H9 (cell line): ENCODE measurements around the gene FAM162A. TPM values are rescaled to one million over a fixed set of nuclear protein-coding genes. Genes with fewer than 3 reads are reported as not detected.

Source experiments
- DNase-seq: peaks from one replicate; pipeline ENCODE4 v3.0.0-alpha.2; 2017
- H2AFZ ChIP-seq: one replicate; pipeline ENCODE4 v1.6.1; 2013; ENCODE audit warnings: mild to moderate bottlenecking, low read length, control low read depth, moderate library complexity
- H2AK5ac ChIP-seq: 2 replicates; pipeline ENCODE4 v1.6.1; 2013; ENCODE audit warnings: low read length, control low read depth, mixed read lengths; ENCODE audit not compliant: insufficient read length
- H2BK120ac ChIP-seq: one replicate; pipeline ENCODE4 v1.6.1; 2013; ENCODE audit warnings: low read depth, mild to moderate bottlenecking, low read length, control low read depth, inconsistent platforms; ENCODE audit not compliant: poor library complexity, severe bottlenecking
- H2BK12ac ChIP-seq: 2 replicates; pipeline ENCODE4 v1.6.1; 2013; ENCODE audit warnings: low read length, control low read depth, mixed read lengths, low read depth; ENCODE audit not compliant: insufficient read length
- H2BK15ac ChIP-seq: 2 replicates; pipeline ENCODE4 v1.6.1; 2013; ENCODE audit warnings: low read depth, low read length, control low read depth
- H2BK20ac ChIP-seq: one replicate; pipeline ENCODE4 v1.6.1; 2013; ENCODE audit warnings: low read depth, mild to moderate bottlenecking, low read length, control low read depth, inconsistent platforms; ENCODE audit not compliant: poor library complexity, severe bottlenecking
- H2BK5ac ChIP-seq: 2 replicates; pipeline ENCODE4 v1.6.1; 2013; ENCODE audit warnings: low read length, control low read depth, mixed read lengths; ENCODE audit not compliant: insufficient read length
- H3K14ac ChIP-seq: 2 replicates; pipeline ENCODE4 v1.6.1; 2013; ENCODE audit warnings: low read length, control low read depth; ENCODE audit not compliant: insufficient read depth
- H3K18ac ChIP-seq: 2 replicates; pipeline ENCODE4 v1.6.1; 2013; ENCODE audit warnings: low read depth, mild to moderate bottlenecking, mixed read lengths, low read length, control low read depth; ENCODE audit not compliant: insufficient read length
- H3K23ac ChIP-seq: 2 replicates; pipeline ENCODE4 v1.6.1; 2013; ENCODE audit warnings: low read length, control low read depth, mixed read lengths, low read depth; ENCODE audit not compliant: insufficient read length
- H3K23me2 ChIP-seq: 2 replicates; pipeline ENCODE4 v1.6.1; 2013; ENCODE audit warnings: low read depth, mild to moderate bottlenecking, mixed read lengths, low read length, control low read depth; ENCODE audit not compliant: insufficient read length, poor library complexity, severe bottlenecking
- H3K27ac ChIP-seq: 2 replicates; pipeline ENCODE4 v1.5.1; 2013; ENCODE audit warnings: low read length, control low read depth, mixed read lengths, low read depth; ENCODE audit not compliant: insufficient read length
- H3K27me3 ChIP-seq: 2 replicates; pipeline ENCODE4 v1.6.1; 2013; ENCODE audit warnings: low read length, control low read depth, inconsistent platforms; ENCODE audit not compliant: insufficient read depth
- H3K4ac ChIP-seq: 2 replicates; pipeline ENCODE4 v1.6.1; 2013; ENCODE audit warnings: low read depth, mild to moderate bottlenecking, control low read depth, inconsistent platforms, low read length, moderate library complexity
- H3K4me1 ChIP-seq: 2 replicates; pipeline ENCODE4 v1.6.1; 2013; ENCODE audit warnings: low read length, control low read depth, inconsistent platforms; ENCODE audit not compliant: insufficient read depth
- H3K4me2 ChIP-seq: 2 replicates; pipeline ENCODE4 v1.6.1; 2013; ENCODE audit warnings: low read length, control low read depth, mixed read lengths; ENCODE audit not compliant: insufficient read length, insufficient read depth
- H3K56ac ChIP-seq: 2 replicates; pipeline ENCODE4 v1.6.1; 2013; ENCODE audit warnings: low read depth, mild to moderate bottlenecking, mixed read lengths, low read length, control low read depth; ENCODE audit not compliant: insufficient read length
- H3K79me1 ChIP-seq: 2 replicates; pipeline ENCODE4 v1.6.1; 2013; ENCODE audit warnings: low read depth, mild to moderate bottlenecking, moderate library complexity, low read length, control low read depth, inconsistent platforms; ENCODE audit not compliant: insufficient read depth, poor library complexity, severe bottlenecking
- H3K79me2 ChIP-seq: 2 replicates; pipeline ENCODE4 v1.6.1; 2013; ENCODE audit warnings: low read length, control low read depth, inconsistent platforms; ENCODE audit not compliant: insufficient read depth
- H3K9ac ChIP-seq: 2 replicates; pipeline ENCODE4 v1.6.1; 2013; ENCODE audit warnings: low read length, control low read depth, mixed read lengths; ENCODE audit not compliant: insufficient read length; ENCODE audit errors: extremely low read depth
- H3K9me3 ChIP-seq: one replicate; pipeline ENCODE4 v1.6.1; 2013; ENCODE audit warnings: low read depth, low read length, inconsistent platforms; ENCODE audit not compliant: control insufficient read depth
- H3T11ph ChIP-seq: one replicate; pipeline ENCODE4 v1.6.1; 2013; ENCODE audit warnings: mild to moderate bottlenecking, low read length, control low read depth, inconsistent platforms
- H4K20me1 ChIP-seq: one replicate; pipeline ENCODE4 v1.6.1; 2013; ENCODE audit not compliant: control insufficient read depth, insufficient read length, insufficient read depth
- H4K5ac ChIP-seq: 2 replicates; pipeline ENCODE4 v1.6.1; 2013; ENCODE audit warnings: low read depth, mild to moderate bottlenecking, mixed read lengths, low read length, control low read depth; ENCODE audit not compliant: insufficient read length
- H4K8ac ChIP-seq: replicated peaks from 2 replicates; pipeline ENCODE4 v1.6.1; 2013; ENCODE audit warnings: low read length, control low read depth, mixed read lengths, low read depth; ENCODE audit not compliant: insufficient read length
- H4K91ac ChIP-seq: 2 replicates; pipeline ENCODE4 v1.6.1; 2013; ENCODE audit warnings: low read depth, mild to moderate bottlenecking, moderate library complexity, mixed read lengths, low read length, control low read depth; ENCODE audit not compliant: insufficient read length
- H3K27ac Mint-ChIP-seq, 3 experiments: 2 replicates in 2 of 3; 3 replicates in 1 of 3; pipeline ENCODE4 v1.8.0; 2020 to 2021; ENCODE audit warnings: mixed read lengths in 3 of 3, mild to moderate bottlenecking in 1 of 3, moderate library complexity in 1 of 3
- H3K27me3 Mint-ChIP-seq: 2 replicates; pipeline ENCODE4 v1.8.0; 2021; ENCODE audit warnings: low read depth, mild to moderate bottlenecking, moderate library complexity, mixed read lengths
- H3K36me3 Mint-ChIP-seq, 3 experiments: 2 replicates in 2 of 3; 3 replicates in 1 of 3; pipeline ENCODE4 v1.8.0; 2020 to 2021; ENCODE audit warnings: low read depth in 3 of 3, mixed read lengths in 3 of 3; ENCODE audit not compliant: insufficient read depth in 1 of 3
- H3K4me1 Mint-ChIP-seq, 2 experiments: 2 replicates each; pipeline ENCODE4 v1.8.0; 2020; ENCODE audit warnings: mixed read lengths in 2 of 2
- H3K4me3 Mint-ChIP-seq, 2 experiments: 2 replicates in 1 of 2; 3 replicates in 1 of 2; pipeline ENCODE4 v1.8.0; 2020 to 2021; ENCODE audit warnings: mild to moderate bottlenecking in 2 of 2, mixed read lengths in 2 of 2, moderate library complexity in 1 of 2
- H3K9me3 Mint-ChIP-seq, 2 experiments: 2 replicates in 1 of 2; 3 replicates in 1 of 2; pipeline ENCODE4 v1.8.0; 2020; ENCODE audit warnings: mild to moderate bottlenecking in 2 of 2, mixed read lengths in 2 of 2, moderate library complexity in 1 of 2
- CTCF ChIP-seq: fragments of 200-600 bp; sonication (generic); conservative IDR thresholded peaks from 3 replicates; pipeline ENCODE4 v1.8.0; 2021; ENCODE audit warnings: antibody characterized with exemption, mild to moderate bottlenecking
- total RNA-seq: library from RNA; stranded (reverse); gene quantifications from 2 replicates; pipeline ENCODE4 v1.2.1, GENCODE V29; 2021

The FAM162A gene
- total RNA-seq, 1 experiment from 2014 or later = 78.5 TPM

- no peaks in the 10 kb centered on the region for H3K4me1 Mint-ChIP-seq
- H3K27ac Mint-ChIP-seq = no peak overlapping the region
- H4K5ac ChIP-seq = no peak overlapping the region
- H3K4me1 ChIP-seq = no peaks in the 10 kb centered on the region
- peaks cover 8 to 65% (median 52%) of the 10 kb centered on the region in 3 experiments; a peak in 6 of 7 replicates for H3K36me3 Mint-ChIP-seq
- H3K9me3 Mint-ChIP-seq = no peaks in the 10 kb centered on the region
- H2AFZ ChIP-seq = no peak overlapping the region
- H4K20me1 ChIP-seq = no peaks in the 10 kb centered on the region
- no peaks in the 10 kb centered on the region for H3K27me3 ChIP-seq
- no peak overlapping the region for H3T11ph ChIP-seq
- H2AK5ac ChIP-seq = no peak overlapping the region
- no peak overlapping the region for H3K4me2 ChIP-seq
- no peak overlapping the region for H3K56ac ChIP-seq
- no peak overlapping the region for H3K9ac ChIP-seq
- no peak overlapping the region for H2BK15ac ChIP-seq
- H2BK20ac ChIP-seq = no peak overlapping the region
- no peak overlapping the region for H2BK120ac ChIP-seq
- H3K4ac ChIP-seq = no peak overlapping the region
- no peak for TF ChIP-seq CTCF
- no peak overlapping the region for H4K8ac ChIP-seq
- no peak overlapping the region for H3K4me3 Mint-ChIP-seq
- H2BK5ac ChIP-seq = no peak overlapping the region
- H3K9me3 ChIP-seq = no peaks in the 10 kb centered on the region
- H3K79me2 ChIP-seq = no peaks in the 10 kb centered on the region
- no peaks in the 10 kb centered on the region for H3K79me1 ChIP-seq
- H3K14ac ChIP-seq = no peak overlapping the region
- H2BK12ac ChIP-seq = no peak overlapping the region
- no peak for DNase-seq
- H3K23ac ChIP-seq = no peak overlapping the region
- no peak overlapping the region for H3K18ac ChIP-seq
- H3K27me3 Mint-ChIP-seq = no peaks in the 10 kb centered on the region
- no peak overlapping the region for H4K91ac ChIP-seq
- H3K23me2 ChIP-seq = no peaks in the 10 kb centered on the region
- H3K27ac ChIP-seq = no peak overlapping the region
Measured at GRCh38 chr3:122456074-122456473, 72.1 kb downstream of the FAM162A start.
